Panc1 (cell line): ENCODE data around the gene FAM210B. TPM values are rescaled to one million over a fixed set of nuclear protein-coding genes. Genes with fewer than 3 reads are reported as not detected.

ENCODE experiments used
- ATAC-seq: fragments of 200-7000 bp; cut with Tn5 transposase; 2 replicates; pipeline ENCODE4 v1.9.1; 2020; ENCODE audit warnings: mild to moderate bottlenecking, moderate library complexity
- BruUV-seq: library from RNA; stranded (reverse); fragments of 400-500 nt; replicated peaks from 2 replicates; lab custom pipeline; 2021; lab: Mats Ljungman, UMichigan
- CTCF ChIA-PET: fragments of 300-600 bp; sonication (Branson Sonifier 250); formaldehyde crosslinking; loops from one replicate; lab custom pipeline; 2022; ENCODE audit warnings: antibody characterized with exemption; lab: Charles Lee
- POLR2A ChIA-PET: fragments of 300-600 bp; sonication (Branson Sonifier 250); formaldehyde crosslinking; loops from one replicate; lab custom pipeline; 2022; ENCODE audit warnings: antibody characterized with exemption; lab: Charles Lee
- DNase-seq: peaks from one replicate; pipeline ENCODE4 v3.0.0-alpha.2; 2010; ENCODE audit warnings: low read depth, low spot score
- H3K27ac ChIP-seq: 2 replicates; pipeline ENCODE4 v1.5.1; 2011; ENCODE audit warnings: mild to moderate bottlenecking, low read length, inconsistent platforms
- H3K27me3 ChIP-seq: fragments of 200-500 bp; sonication (Bioruptor generic); 2 replicates; pipeline ENCODE4 v1.6.0; 2014; ENCODE audit warnings: low read length, inconsistent platforms; ENCODE audit not compliant: control insufficient read depth, insufficient read depth
- H3K36me3 ChIP-seq: fragments of 200-500 bp; sonication (Bioruptor generic); 2 replicates; pipeline ENCODE4 v1.5.1; 2014; ENCODE audit warnings: inconsistent platforms, mild to moderate bottlenecking, low read length, moderate library complexity; ENCODE audit not compliant: control insufficient read depth, insufficient read depth
- H3K4me1 ChIP-seq: 2 replicates; pipeline ENCODE4 v1.5.1; 2011; ENCODE audit warnings: inconsistent platforms, mild to moderate bottlenecking, low read length, moderate library complexity; ENCODE audit not compliant: control insufficient read depth, insufficient read depth
- H3K4me3 ChIP-seq, 2 experiments: 2 replicates each; pipeline ENCODE4 v1.5.1; 2011 to 2012; ENCODE audit warnings: low read depth in 2 of 2, low read length in 2 of 2, mild to moderate bottlenecking in 2 of 2, inconsistent platforms in 1 of 2, moderate library complexity in 1 of 2
- H3K9me3 ChIP-seq: fragments of 200-500 bp; sonication (Bioruptor generic); 2 replicates; pipeline ENCODE4 v1.5.1; 2014; ENCODE audit warnings: low read depth, mild to moderate bottlenecking, inconsistent platforms, low read length, moderate library complexity; ENCODE audit not compliant: control insufficient read depth, insufficient read depth
- POLR2AphosphoS5 ChIP-seq: IDR thresholded peaks from 2 replicates; pipeline ENCODE4 v1.6.1; 2012; ENCODE audit warnings: mild to moderate bottlenecking, low read depth, low read length, moderate library complexity
- SIN3A ChIP-seq: IDR thresholded peaks from 2 replicates; pipeline ENCODE4 v1.6.1; 2012; ENCODE audit warnings: low read depth, mild to moderate bottlenecking, low read length, moderate library complexity, borderline replicate concordance; ENCODE audit not compliant: insufficient read depth
- TCF7L2 ChIP-seq: IDR thresholded peaks from 2 replicates; pipeline ENCODE4 v1.6.1; 2011; ENCODE audit warnings: mild to moderate bottlenecking, low read depth, low read length, inconsistent platforms
- in situ Hi-C: cut with HindIII; loops from 2 replicates; pipeline ENCODE4 v1.10.0; 2016; ENCODE audit warnings: low sequenced_read_pairs, low pct_unique_long_range_greater_than_20kb
- intact Hi-C: fragments of 100-400 bp; cut with micrococcal nuclease; formaldehyde crosslinking; loops from one replicate; pipeline ENCODE4 v1.10.0; 2022; ENCODE audit not compliant: unreplicated experiment
- total RNA-seq: library from RNA; stranded (reverse); gene quantifications from one replicate; pipeline ENCODE4 v1.2.1, GENCODE V29; 2021; ENCODE audit not compliant: unreplicated experiment
- TF ChIP-seq, protein P1 (sequence below): fragments of 450-650 bp; IDR thresholded peaks from 2 replicates; pipeline ENCODE4 v1.5.1; 2017; ENCODE audit warnings: mild to moderate bottlenecking
- TF ChIP-seq, protein P2 (sequence below), 2 experiments: IDR thresholded peaks; 2 replicates each; pipeline ENCODE4 v1.6.1; 2011 to 2012; ENCODE audit warnings: low read depth in 2 of 2, control low read depth in 1 of 2, low read length in 1 of 2, mild to moderate bottlenecking in 1 of 2, moderate library complexity in 1 of 2; ENCODE audit not compliant: insufficient read depth in 1 of 2

The FAM210B gene
- total RNA-seq, 1 experiment from 2014 or later: 10.8 TPM

DNA sequence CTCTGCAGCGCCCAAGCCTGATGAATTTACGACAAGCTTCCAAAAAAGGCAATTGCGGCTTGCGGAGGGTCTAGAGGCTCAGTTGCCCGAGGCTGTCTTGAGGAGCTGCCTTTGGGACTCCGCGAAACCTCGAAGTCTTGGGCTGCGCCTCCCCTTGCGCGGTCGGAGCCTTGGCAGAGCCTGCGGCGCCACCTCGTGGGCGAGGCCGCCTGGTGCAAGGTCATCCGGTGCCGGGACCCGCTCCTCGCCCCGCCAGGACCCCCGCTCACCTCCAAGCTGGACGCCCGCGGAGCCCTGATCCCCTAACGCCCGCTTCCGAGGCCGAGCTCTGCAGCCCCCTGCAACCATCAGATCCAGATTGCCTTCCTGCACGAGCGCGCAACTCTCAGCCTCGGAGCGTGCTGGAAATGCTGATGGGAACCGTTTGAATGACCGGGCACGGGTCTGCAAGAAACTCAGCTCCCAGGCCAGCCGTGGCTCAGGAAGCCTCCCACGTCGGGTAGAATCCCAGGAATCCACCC, 14.9 kb upstream of the FAM210B start:
- ChIA-PET CTCF (interaction anchor here (1.5 kb wide), 1 partner anchor 96 kb away, joined by 4 read pairs; the partner anchor contains the start of gene MC3R), POLR2A (no interaction called here)
- peak overlapping the region in 1 of 2 experiments; percentile 33; a peak in 2 of 4 replicates for H3K4me3 ChIP-seq
- in situ Hi-C loops: no loop called here
- H3K36me3 ChIP-seq: no peaks in the 10 kb centered on the region
- DNase-seq (no peak), ATAC-seq (peak; percentile 96)
- H3K27me3 ChIP-seq: peaks cover 8% of the 10 kb centered on the region
- H3K4me1 ChIP-seq: no peaks in the 10 kb centered on the region; the same call in 1 of the 2 replicates
- TF ChIP-seq, protein P1, sequence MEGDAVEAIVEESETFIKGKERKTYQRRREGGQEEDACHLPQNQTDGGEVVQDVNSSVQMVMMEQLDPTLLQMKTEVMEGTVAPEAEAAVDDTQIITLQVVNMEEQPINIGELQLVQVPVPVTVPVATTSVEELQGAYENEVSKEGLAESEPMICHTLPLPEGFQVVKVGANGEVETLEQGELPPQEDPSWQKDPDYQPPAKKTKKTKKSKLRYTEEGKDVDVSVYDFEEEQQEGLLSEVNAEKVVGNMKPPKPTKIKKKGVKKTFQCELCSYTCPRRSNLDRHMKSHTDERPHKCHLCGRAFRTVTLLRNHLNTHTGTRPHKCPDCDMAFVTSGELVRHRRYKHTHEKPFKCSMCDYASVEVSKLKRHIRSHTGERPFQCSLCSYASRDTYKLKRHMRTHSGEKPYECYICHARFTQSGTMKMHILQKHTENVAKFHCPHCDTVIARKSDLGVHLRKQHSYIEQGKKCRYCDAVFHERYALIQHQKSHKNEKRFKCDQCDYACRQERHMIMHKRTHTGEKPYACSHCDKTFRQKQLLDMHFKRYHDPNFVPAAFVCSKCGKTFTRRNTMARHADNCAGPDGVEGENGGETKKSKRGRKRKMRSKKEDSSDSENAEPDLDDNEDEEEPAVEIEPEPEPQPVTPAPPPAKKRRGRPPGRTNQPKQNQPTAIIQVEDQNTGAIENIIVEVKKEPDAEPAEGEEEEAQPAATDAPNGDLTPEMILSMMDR: peak; percentile 89
- no peak for TF ChIP-seq SIN3A
- TF ChIP-seq TCF7L2: no peak
- no peak for TF ChIP-seq POLR2AphosphoS5
- TF ChIP-seq, protein P2, sequence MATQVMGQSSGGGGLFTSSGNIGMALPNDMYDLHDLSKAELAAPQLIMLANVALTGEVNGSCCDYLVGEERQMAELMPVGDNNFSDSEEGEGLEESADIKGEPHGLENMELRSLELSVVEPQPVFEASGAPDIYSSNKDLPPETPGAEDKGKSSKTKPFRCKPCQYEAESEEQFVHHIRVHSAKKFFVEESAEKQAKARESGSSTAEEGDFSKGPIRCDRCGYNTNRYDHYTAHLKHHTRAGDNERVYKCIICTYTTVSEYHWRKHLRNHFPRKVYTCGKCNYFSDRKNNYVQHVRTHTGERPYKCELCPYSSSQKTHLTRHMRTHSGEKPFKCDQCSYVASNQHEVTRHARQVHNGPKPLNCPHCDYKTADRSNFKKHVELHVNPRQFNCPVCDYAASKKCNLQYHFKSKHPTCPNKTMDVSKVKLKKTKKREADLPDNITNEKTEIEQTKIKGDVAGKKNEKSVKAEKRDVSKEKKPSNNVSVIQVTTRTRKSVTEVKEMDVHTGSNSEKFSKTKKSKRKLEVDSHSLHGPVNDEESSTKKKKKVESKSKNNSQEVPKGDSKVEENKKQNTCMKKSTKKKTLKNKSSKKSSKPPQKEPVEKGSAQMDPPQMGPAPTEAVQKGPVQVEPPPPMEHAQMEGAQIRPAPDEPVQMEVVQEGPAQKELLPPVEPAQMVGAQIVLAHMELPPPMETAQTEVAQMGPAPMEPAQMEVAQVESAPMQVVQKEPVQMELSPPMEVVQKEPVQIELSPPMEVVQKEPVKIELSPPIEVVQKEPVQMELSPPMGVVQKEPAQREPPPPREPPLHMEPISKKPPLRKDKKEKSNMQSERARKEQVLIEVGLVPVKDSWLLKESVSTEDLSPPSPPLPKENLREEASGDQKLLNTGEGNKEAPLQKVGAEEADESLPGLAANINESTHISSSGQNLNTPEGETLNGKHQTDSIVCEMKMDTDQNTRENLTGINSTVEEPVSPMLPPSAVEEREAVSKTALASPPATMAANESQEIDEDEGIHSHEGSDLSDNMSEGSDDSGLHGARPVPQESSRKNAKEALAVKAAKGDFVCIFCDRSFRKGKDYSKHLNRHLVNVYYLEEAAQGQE (IDR thresholded peaks at IDR 0.05; ENCODE audit: insufficient read depth in 1 of 2, low read depth in 2 of 2, low read length in 1 of 2): no peak
- H3K27ac ChIP-seq: no peak overlapping the region
- no peaks in the 10 kb centered on the region for H3K9me3 ChIP-seq
- no TSS peak for BruUV-seq
- intact Hi-C loops: loop anchor here (1.0 to 2.0 kb wide), 2 partner anchors 95 to 142 kb away; partner anchors contain the start of gene MC3R

- Histone ChIP-seq H3K36me3 (no peaks in the 10 kb centered on the region), H3K27ac (no peak overlapping the region), H3K4me3 (no peak overlapping the region), H3K4me1 (no peaks in the 10 kb centered on the region; the same call in 1 of the 2 replicates), H3K27me3 (peaks cover 8% of the 10 kb centered on the region), H3K9me3 (no peaks in the 10 kb centered on the region)
- intact Hi-C loops: no loop called here
- CTCF ChIA-PET: no interaction called here
- TF ChIP-seq, protein P1: no peak
- TF ChIP-seq POLR2AphosphoS5 (no peak), TCF7L2 (no peak)
- DNase-seq: no peak
- POLR2A ChIA-PET: no interaction called here
- no TSS peak for BruUV-seq
- in situ Hi-C loops: no loop called here
- ATAC-seq: no peak
Observed at GRCh38 chr20:56345911-56346310, 12.9 kb upstream of the FAM210B start.
